Forelimb muscle (tissue), 1 donor: ENCODE measurements around the gene PAM. TPM values are rescaled to one million over a fixed set of nuclear protein-coding genes. Genes with fewer than 3 reads are reported as not detected.

Experiments
- DNase-seq: peaks from one replicate; pipeline ENCODE4 v3.0.0-alpha.2; 2013; ENCODE audit warnings: low read depth
- polyA plus RNA-seq: library from polyadenylated mRNA; unstranded; fragments of 120-200 nt; gene quantifications from one replicate; pipeline ENCODE4 v1.2.1, GENCODE V29; 2013; ENCODE audit not compliant: insufficient read length

Gene PAM
- polyA plus RNA-seq = 90.5 TPM

- DNase-seq = no peak
These were observed at the start of gene PAM for GRCh38 chr5:102754767-102755431. PAM (plus strand) TSS chr5:102755305; CDS start chr5:102866196, 110,891 bp downstream.

GRCh38 chr5:102711525-102712385 lies 43.4 kb upstream of the PAM start:
- DNase-seq = no peak

- DNase-seq = no peak
These were observed 41.8 kb upstream of the PAM start for GRCh38 chr5:102713278-102713677.

- DNase-seq = no peak
These were observed 41.3 kb upstream of the PAM start for GRCh38 chr5:102713682-102714231.

- DNase-seq = no peak
These were observed 39.9 kb upstream of the PAM start for GRCh38 chr5:102715082-102715807.

GRCh38 chr5:102716017-102716416 lies 39.1 kb upstream of the PAM start:
- DNase-seq = no peak

- no peak for DNase-seq
These were observed 36.3 kb upstream of the PAM start for GRCh38 chr5:102718819-102719218.

- no peak for DNase-seq
These were observed 35.2 kb upstream of the PAM start for GRCh38 chr5:102719886-102720285.

- no peak for DNase-seq
These were observed 34.1 kb upstream of the PAM start for GRCh38 chr5:102720969-102721368.

GRCh38 chr5:102722931-102723330 lies 32.2 kb upstream of the PAM start:
- no peak for DNase-seq

- DNase-seq = no peak
These were observed 23.4 kb upstream of the PAM start for GRCh38 chr5:102731693-102732092.

- no peak for DNase-seq
These were observed 21.6 kb upstream of the PAM start for GRCh38 chr5:102733534-102733933.

GRCh38 chr5:102737161-102737560 lies 17.9 kb upstream of the PAM start:
- no peak for DNase-seq

- DNase-seq = no peak
These were observed 17.2 kb upstream of the PAM start for GRCh38 chr5:102737805-102738469.

- DNase-seq = no peak
These were observed 14.6 kb upstream of the PAM start for GRCh38 chr5:102740515-102740914.

- DNase-seq = no peak
These were observed 12.9 kb upstream of the PAM start for GRCh38 chr5:102742215-102742614.

GRCh38 chr5:102743900-102744299 lies 11.2 kb upstream of the PAM start:
- DNase-seq = no peak

GRCh38 chr5:102747386-102748166 lies 7.5 kb upstream of the PAM start:
- DNase-seq = no peak

- DNase-seq = no peak
These were observed 5.6 kb upstream of the PAM start for GRCh38 chr5:102749416-102750030.

- DNase-seq = no peak
These were observed 4.8 kb upstream of the PAM start for GRCh38 chr5:102750151-102750834.
